ENCODE measurements around the gene KLHL36.
"Not testable (repeated sequence)": the region's sequence is repeated elsewhere in the genome, so short reads cannot be mapped to it uniquely, and the experiment has no call there.

Gene KLHL36

DNA sequence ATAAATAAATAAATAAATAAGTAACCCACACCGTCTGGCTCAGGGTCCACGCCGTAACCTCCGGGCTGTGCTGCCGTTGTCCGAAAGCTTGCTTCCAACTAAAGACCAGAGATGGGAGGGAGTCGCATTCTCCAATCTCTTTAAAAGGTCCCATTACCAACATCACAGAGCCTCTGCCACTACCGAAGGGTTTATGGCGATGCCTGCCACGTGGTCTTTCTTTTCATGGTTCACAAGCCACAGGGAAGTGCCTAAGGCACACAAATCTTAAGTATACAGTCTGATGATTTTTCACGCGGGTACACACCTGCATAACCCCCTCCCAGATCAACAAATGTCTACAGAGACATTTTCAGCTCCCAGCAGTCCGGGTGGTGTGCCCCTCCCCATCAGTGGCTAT, 31.8 kb upstream of the KLHL36 start:
- DNase-seq (ENCODE audit: low read depth) = no peak

DNA sequence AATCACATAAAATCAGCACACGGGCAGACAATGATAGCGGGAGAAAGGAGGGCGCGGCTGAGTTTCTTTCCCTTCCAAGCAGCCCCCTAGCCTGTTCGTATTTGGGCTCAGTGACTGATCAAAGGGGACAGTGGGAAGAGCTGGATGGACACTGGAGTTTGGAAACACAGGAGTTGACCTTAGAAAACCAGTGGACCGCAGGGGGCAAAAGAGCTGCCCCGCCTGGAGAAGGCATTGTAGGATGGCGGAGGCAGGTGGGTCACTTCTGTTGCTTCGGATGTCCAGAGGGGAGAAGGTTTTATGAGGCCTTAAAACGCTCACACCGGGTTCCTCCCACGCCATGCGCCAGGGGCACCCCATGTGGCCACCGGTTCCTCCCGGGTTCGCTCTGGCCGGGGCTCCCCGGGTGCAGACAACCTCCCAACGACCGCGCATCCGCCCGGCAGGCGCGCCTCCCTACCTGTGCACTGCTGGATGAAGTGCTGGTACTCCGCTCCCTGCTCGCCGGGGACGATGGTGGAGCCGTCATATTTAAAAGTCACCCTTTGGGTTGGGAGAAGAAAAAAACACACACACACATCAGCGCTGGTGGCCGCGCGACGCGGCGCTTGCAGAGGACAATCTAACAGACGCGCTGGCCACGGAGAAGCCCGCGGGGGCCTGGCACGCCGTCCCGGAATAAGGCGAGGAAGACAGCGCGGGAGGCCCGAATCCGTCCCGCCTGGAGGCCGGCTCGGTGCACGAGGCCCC, 31.1 kb upstream of the KLHL36 start:
- no peak for DNase-seq (ENCODE audit: low read depth)

DNA sequence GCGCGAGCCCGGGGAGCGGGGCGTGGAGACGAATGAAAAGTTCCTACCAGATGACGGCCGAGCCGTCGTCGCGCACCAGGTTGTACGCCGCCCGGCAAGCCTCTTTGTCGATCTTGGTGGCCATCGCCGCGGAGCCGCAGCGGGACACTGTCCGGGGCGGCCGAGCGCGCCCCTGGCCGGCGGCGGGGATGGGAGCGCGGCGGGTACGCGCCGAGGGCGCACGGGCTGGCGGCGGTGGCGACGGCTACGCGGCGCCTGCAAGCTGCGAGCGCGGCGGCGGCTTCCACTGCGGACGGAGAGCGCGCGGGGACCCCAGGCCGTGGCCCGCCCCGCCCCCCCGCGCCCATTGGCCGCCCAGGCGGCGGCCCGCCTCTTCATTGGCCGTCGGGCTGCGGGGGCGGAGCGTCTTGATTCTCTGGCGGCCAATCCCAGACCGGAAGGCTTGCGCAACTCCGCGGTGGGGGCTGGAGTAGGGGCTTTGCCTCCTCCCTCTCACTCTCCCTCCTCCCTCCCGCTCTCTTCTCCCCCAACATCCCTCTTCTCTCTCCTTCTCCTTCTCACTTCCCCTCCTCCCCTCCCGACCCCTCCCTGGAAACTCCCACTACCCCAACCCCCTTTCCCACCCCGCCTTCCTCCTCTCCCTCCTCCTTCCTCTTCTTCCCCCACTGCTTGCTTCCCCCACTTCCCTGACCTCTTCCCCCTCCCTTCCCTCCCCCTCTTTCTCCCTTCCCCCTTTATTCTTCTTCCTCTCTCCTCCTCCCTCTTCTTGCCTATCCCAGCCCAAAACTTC, 30.3 kb upstream of the KLHL36 start, which contains the start of gene COTL1:
Gene COTL1 (minus strand): TSS at position 288 of the 790 bp plus-strand sequence. CDS start 164 bp downstream, at position 124.
- peak; percentile 92 for DNase-seq (ENCODE audit: low read depth)

DNA sequence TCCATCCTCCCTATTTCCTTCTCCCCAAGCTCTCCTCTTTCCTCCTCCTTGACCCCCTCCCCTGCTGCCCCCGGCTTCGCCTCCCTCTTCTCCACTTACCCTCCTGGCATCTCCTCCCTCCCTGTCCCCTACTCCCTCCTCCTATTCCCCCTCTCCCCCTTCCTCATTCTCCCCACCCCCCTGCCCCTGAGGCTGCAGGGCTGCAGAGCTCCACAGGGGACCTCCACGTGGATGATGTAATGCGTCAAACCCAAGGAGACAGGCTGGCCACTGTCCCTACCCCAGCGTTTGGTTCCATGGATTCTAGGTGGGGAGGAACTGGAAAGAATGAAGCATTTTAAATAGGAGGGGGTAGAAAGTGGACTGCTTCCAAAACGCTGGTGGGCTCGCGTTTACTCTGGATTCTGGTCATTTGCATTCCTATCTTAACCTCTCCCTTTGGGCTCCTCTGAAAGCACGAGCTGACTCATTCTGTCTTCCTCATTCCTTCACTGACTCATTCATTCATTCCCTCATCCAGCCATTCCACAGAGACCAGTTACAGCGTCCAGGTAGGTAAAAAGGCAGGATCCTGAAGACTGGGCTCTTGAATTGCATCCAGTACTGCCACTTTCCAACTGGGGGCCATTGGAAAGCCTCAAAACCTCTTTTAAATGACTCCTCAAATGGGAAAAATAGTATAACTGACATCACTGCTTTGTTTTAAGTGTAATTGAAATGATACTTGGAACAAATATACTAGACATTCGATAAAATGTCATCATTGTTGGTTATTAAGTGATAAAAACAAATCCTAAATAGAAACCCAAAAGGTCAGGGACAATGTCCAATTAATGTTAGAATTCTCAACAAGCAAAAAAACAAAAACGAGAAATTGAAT, 29.5 kb upstream of the KLHL36 start:
- no peak for DNase-seq (ENCODE audit: low read depth)

DNA sequence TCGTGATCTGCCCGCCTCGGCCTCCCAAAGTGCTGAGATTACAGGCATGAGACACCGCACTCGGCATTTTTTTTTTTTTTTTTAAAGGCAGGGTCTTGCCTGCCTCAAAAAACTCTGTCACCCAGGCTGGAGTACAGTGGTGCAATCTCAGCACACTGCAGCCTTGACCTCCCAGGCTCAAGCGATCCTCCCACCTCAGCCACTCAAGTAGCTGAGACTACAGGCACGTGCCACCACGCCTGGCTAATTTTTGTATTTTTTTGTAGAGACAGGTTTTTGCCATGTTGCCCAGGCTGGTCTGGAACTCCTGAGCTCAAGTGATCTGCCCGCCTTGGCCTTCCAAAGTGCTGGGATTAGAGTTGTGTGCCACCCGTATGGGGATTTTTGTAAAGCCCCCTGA, 27.4 kb upstream of the KLHL36 start:
- DNase-seq (ENCODE audit: low read depth) = not testable (repeated sequence)

DNA sequence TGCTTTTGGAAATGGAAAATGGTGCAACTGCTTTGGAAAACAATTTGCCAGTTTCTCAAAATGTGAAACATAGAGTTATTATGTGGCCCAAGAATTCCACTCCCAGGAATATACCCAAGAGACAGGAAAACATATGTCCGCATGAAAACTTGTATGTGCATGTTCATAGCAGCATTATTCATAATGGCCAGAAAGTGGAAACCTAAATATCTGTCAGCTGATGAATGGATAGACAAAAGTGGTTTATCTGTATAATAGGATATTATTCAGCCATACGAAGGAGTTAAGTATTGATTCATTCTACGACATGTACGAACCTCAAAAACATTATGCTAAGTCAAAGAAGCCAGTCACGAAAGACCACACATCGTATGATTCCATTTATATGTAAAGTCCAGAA, 22.8 kb upstream of the KLHL36 start:
- DNase-seq (ENCODE audit: low read depth) = no peak

DNA sequence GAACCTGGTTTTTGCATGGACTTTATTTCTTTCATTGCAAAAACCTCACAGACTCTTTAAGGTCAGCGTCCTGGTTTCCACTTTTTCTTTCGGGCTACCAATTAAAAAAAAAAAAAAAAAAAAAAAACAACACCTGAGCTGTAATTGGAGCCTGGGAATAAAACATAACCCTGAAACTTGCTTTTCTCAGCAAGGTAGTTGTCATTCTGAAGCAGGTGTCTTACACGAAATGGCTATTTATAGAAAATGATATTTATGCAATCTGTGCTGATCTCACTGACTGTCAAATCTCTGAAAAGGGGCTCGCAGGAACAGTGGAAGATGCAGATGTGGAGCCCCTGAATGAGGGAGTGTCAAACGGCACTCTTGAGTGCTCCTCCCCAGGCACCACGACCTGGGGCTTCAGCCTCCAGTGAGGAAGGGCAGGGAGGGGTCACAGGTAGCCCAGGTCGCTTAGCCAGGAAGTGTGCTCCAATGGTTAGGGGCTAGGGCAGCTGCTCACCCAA, 20.0 kb upstream of the KLHL36 start:
- DNase-seq (ENCODE audit: low read depth) = no peak

DNA sequence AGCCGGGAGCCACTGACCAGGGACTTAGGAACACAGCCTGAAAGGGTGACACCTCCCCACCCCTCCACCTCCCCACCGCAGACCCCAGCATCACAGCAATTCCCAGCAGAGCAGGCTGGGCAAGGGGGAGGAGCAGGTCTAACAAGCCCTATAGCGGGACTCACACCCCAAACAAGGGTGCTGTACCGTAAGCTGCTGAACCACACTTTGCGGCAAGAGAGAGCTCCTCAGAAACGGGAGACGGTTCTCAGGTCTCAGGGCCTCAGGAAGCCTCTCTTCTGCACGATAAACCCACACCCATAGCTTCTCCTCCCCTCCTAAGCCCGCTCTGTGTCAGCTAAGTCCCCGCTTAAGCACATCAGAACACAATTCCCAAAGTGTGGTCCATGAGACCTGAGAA, 18.7 kb upstream of the KLHL36 start:
- no peak for DNase-seq (ENCODE audit: low read depth)

DNA sequence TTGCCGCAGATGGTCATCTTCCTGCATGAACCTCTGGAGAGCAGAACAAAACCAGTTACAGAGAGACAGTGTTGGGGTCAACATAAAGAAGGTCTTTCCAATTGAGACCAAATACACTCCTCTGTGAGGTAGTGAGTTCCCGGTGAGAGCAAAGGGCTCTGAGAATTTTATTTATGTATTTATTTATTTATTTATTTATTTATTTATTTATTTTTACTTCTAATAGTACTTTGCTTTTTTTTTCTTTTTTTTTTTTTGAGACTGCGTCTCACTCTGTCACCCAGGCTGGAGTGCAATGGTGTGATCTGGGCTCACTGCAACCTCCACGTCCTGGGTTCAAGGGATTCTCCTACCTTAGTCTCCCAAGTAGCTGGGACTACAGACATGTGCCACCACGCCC, 18.3 kb upstream of the KLHL36 start:
- DNase-seq (ENCODE audit: low read depth) = no peak

DNA sequence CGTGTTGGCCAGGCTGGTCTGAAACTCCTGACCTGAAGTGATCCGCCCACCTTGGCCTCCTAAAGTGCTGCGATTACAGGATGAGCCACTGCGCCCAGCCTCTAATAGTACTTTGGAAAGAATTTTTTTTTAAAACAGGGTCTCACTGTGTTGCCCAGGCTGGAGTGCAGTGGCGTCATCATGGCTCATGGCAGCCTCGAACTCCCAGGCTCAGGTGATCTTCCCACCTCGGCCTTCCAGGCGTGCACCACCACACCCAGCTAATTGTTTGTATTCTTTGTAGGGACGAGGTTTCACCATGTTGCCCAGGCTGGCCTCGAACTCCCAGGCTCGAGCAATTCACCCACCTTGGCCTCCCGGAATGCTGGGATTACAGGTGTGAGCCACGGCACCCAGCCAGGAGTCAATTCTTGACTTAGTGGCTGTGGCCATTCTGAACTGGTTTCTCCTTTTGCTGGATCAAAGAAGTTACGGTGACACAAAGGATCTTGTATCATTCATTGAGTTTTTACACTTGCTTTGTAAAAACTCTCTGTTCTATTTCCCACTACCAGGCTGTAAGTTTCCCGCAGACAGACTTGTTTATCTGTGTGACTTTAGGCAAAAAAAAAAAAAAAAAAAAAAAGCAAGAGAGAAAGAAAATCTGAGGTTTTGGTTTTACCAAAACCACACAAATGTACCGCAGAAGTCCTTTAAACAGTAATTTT, 17.7 kb upstream of the KLHL36 start:
- no peak for DNase-seq (ENCODE audit: low read depth)

DNA sequence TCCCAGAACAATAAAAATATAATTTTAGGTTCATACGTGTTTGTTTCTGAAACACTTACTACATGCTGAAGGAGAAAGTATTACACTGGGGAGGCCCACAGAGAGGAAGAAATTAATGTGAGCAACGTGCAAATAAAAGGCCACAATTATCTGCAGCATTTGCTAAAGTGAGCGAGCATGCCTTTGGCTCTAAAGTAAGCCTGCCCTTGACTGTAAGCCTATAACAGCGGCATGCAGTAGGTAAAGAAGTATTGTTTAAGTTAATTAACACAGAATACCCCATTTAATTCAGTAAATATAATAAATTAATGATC, 17.2 kb upstream of the KLHL36 start:
- no peak for DNase-seq (ENCODE audit: low read depth)

DNA sequence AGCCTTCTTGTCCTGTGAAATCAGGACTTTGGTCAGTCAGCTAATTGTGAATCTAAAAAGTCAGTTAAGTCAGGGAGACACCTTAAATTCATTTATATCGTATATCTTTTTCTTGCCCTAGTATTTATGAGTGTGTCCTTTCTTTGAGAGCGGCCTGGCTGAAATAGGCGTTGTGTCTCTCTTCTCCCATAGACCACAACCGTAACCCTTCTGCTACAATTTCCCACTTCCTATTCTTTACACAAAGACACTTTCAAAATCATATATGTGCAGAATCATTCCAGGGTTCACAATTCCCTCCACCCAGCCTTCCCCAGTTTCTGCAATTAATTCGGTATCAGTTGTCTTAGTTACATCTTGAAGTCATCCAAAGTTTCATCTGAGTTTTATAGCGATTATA, 16.4 kb upstream of the KLHL36 start:
- DNase-seq (ENCODE audit: low read depth) = no peak

DNA sequence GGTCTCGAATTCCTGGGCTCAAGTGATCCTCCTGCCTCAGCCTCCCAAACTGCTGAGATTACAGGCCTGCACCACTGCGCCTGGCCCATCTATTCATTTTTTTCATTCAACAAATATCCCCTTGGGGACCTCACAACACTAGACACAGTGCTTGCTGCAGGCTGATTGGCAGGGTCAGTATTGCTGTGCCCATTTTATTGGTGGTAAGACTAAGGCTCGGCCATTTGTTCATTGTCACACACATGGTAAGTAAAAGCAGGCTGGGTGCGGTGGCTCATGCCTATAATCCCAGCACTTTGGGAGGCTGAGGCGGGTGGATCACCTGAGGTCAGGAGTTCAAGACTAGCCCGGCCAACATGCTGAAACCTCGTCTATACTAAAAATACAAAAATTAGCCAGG, 15.4 kb upstream of the KLHL36 start:
- DNase-seq (ENCODE audit: low read depth) = not testable (repeated sequence)

DNA sequence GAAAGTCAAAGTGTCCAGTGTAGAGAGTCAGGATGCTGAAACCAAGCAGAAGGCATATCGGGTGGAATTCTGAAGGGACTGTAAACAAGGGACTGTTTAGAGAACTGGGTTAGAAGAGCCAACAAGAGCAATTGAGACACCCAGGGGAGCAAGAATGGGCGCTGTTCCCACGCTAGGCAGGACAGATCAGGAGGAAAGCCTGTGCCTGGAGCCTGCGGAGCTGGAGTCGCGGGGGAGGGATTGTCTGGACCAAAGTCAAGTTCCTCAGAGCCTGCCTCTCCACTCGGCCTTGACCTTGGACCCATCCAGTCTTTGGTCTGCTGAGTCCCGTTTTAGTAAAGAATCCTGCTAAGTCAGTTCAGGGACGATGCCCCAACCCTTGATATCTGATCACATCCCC, 14.7 kb upstream of the KLHL36 start:
- no peak for DNase-seq (ENCODE audit: low read depth)

DNA sequence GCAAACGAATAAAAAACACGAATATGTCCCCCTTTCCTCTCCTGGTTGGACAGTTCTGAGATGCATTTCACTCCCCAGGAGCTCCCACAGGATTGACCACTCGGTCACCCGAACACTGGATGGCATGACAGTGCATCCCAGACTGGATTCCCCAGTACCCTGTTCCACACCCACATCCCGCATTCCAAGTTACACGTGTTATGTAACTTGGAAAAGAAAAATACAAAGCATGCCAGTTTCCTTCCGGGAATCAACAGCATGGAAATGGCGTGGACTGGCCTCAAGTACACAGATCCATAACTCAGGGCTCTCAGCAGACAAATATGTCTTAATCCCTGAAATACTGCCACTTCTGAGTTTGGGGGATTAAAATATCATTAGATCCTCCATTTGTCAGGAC, 12.6 kb upstream of the KLHL36 start:
- DNase-seq (ENCODE audit: low read depth) = no peak

DNA sequence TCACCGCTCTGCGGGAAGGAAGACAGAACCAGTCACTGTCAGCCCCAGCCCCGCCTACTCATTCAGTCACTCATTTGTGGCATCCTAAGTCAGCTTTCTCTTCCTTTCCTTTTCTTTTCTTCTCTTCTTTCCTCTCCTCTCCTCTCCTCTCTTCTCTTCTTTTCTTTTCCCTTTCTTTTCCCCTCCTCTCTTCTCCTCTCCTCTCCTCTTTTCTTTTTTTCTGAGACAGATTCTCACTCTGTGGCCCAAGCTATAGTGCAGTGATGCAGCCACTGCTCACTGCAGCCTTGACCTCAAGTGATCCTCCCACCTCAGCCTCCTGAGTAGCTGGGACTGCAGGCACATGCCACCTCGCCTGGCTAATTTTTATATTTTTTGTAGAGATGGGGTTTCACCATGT, 10.6 kb upstream of the KLHL36 start:
- no peak for DNase-seq (ENCODE audit: low read depth)

DNA sequence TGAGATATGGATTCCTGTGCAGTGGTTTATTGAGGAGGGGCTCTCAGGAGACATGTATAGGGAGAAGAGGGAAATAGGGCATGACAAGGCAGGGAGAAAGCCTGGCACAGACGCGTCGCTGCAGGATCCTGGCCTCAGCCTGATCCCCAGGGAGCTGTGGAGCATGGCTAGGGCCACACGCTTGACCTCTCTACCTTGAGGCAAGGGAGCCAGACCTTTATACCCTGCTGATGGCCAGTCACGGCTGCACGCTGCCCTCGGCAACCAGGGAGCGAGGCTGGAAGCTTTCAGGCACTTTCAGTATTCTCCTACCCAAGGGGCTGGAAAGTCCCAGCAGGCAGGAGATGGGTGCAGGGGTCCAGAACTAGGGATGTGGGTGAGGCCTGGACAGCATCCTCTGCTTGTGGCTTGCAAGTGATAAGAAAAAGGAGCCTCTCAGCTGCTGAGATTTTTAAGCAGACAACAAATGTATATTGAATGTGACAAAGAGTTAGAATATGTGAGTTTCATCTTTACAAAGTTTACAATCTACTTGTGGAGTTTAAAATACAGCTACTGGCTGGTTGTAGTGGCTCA, 10.0 kb upstream of the KLHL36 start:
- DNase-seq (ENCODE audit: low read depth) = no peak

DNA sequence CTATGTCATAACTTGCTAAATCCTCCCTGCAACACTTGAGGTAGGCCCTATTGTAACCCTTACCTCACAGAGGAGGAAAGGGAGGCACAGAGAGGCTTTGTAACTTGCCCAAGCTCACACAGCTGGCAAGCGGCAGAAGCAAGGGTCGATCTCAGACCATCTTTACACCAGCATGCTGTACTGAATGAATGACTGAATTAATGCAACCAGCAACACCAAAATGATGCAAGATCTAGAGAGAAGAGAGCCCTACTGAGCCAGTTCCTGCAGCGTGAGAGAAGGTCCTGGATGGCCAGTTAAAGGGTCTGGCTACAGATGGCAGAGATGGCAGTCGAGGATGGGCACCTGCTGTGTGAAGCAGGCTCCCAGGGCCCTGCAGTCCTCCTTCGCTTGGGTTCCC, 8.2 kb upstream of the KLHL36 start:
- no peak for DNase-seq (ENCODE audit: low read depth)

DNA sequence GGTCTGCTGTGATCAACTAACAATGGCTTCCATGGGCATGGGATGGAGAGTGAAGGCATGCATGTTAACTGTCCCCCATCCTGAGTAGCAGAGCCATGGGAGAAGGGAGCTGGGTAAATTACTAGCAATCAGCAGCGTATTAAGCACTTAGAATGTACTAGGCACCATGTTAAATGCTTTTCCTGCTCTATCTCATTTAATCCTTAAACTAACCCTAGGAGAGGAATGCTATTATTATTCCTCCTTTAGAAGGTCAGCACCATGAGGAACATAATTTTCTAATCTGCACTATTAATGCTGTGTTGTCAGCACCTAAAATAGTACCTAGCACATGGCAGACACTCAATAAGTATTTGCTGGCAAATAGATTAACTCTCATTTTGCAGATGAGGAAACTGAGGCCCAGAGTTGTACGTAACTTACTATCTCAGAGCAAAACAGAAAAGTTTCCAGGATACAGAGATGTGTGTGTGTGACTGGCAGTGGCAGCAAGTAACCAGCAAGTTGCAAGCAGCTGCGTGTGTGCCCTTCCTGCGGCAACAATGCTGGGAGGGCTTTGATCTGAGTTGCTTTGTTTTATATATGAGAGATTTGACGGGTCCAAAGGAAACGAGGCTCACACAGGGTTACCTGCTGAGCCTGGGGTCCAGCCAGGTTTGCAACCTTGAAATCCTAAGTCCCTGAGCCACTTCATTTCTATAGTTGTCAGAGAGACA, 6.5 kb upstream of the KLHL36 start:
- DNase-seq (ENCODE audit: low read depth) = no peak

DNA sequence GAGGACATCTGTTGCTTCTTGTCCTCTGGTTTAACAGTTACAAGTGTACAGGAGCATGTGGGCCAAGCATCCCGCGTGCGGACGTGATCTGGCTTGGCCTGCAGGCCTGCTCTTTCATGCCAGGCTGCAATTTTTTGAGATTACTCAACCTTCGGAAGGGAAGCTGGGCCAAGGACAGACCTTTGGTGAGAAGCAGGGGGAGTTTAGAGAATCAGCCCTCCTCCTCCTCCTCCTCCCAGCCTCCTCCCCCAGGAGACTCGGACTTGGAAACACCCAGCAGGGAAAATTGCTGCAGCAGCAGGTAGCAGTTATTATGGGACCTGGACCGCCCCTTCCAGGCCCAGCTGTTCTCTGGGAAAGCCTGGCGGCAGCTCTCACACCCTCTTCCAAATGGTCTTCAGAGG, 5.1 kb upstream of the KLHL36 start:
- no peak for DNase-seq (ENCODE audit: low read depth)

DNA sequence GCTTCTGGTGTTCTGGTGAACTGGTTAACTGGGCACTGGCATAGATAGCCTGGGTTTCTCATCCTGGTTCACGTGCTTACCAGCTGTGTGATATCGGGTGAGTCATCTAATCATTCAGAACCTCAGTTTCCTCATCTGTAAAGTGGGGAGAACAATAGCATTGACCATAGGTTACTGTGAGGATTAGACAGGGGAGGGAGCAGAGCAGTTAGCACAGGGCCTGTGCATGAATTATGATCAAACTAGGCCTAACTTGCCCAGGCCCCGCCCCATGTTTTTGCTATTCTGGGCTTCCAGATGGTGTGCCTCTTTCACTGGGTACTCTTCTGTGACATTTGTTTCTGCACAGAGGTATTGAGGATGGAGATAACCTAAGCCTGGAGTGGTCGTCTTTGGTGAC, 4.6 kb upstream of the KLHL36 start:
- DNase-seq (ENCODE audit: low read depth) = no peak
